HG03175 (cell line): ENCODE measurements around the gene PPFIBP1.
"Not testable (repeated sequence)": the region's sequence is repeated elsewhere in the genome, so short reads cannot be mapped to it uniquely, and the experiment has no call there.

ENCODE experiments used
- ATAC-seq: cut with Tn5 transposase; IDR thresholded peaks from one replicate; pipeline ENCODE4 v1.9.1; 2021; ENCODE audit warnings: mild to moderate bottlenecking, moderate library complexity; ENCODE audit not compliant: unreplicated experiment

PPFIBP1 gene

GRCh38 chr12:27650011-27650410, 126.0 kb downstream of the PPFIBP1 start:
- ATAC-seq: no peak

- ATAC-seq: no peak
These were observed 127.2 kb downstream of the PPFIBP1 start for GRCh38 chr12:27651201-27651600.

DNA sequence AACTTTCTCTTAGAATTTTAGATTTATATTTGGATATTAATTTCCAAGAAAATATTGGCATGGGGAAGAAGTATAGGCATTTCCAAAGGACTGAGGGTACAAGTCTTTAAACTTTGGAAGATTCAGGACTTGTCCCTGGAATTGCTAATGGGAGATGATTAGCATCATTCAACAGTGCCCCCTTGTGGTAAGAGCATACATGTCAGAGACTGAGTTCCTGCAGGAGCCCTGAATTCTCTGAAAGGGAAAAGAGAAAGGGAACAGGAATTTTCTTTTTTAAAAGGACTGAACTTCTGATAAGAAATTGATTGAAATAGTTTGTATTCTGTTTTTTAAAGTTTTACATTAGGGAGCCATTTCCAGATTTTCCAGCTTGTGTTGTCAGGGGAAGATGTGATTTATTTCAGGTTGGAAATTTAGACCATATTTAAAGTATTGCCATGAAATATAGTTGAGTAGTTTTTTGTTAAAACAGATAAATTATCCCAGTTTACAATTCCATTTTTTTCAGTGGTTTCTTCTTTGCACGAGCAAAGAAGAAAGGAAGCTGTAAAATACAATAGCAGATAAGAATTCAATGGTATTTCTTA, 128.3 kb downstream of the PPFIBP1 start:
- no peak for ATAC-seq

DNA sequence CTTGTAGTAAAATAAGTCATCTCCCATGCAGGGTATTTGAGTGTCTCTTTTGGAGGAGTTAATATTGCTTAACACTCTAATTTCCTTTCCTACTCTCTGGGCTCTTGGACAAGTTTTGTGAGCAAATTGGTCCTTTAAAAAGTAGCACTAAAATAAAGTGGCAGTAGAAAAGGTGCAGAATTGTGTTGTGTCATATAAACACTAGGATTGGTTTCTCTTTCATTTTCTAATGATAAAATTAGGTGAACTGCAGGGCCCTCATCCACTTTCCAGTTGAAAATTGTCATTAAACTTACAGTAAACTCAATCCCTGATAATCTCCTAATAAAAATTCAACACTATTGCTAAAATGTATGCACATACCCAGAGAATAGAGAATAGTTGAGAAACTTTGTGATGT, 129.7 kb downstream of the PPFIBP1 start:
- ATAC-seq: no peak

GRCh38 chr12:27655476-27655875, 131.5 kb downstream of the PPFIBP1 start:
- not testable (repeated sequence) for ATAC-seq

DNA sequence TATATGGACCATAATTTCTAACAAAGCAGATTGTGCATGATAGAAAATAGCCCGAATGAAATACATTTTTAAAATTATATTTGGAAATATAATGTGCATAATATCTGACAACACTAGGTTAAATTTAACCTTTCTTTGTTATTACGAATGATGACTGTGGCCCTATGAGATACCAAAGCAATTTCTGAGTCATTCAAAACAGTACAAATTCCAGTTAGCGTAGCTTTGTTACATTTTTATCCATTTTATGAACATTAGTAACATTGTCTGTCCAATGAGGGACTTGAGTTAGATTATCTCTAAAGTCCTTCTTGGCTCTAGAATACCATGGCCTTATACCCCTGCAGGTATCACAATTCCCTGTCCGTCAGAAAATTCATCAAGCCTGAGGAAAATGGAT, 133.3 kb downstream of the PPFIBP1 start:
- ATAC-seq: no peak

GRCh38 chr12:27665704-27666103, 141.7 kb downstream of the PPFIBP1 start:
- ATAC-seq: no peak

DNA sequence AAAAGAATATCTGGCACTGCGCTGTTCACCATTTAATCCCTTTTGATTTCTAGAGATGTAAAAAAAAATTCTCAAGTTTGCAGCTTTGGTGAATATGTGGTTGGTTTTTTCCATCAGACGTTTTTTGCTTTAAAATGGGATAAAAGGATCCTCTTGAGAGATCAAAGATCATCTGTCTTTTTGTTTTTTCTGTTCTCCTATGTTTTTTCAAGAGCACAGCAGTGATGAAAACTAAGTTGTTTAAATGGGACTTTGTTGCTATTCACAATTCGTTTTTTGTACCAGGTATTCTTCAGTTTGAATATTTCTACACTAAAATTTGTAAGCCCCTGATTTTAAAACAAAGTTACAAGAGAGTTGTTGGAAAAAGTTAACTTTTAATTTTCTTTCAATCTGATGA, 142.5 kb downstream of the PPFIBP1 start:
- no peak for ATAC-seq

- no peak for ATAC-seq
These were observed 143.5 kb downstream of the PPFIBP1 start for GRCh38 chr12:27667540-27667939.

- ATAC-seq: no peak
These were observed 148.0 kb downstream of the PPFIBP1 start for GRCh38 chr12:27672051-27672450.

DNA sequence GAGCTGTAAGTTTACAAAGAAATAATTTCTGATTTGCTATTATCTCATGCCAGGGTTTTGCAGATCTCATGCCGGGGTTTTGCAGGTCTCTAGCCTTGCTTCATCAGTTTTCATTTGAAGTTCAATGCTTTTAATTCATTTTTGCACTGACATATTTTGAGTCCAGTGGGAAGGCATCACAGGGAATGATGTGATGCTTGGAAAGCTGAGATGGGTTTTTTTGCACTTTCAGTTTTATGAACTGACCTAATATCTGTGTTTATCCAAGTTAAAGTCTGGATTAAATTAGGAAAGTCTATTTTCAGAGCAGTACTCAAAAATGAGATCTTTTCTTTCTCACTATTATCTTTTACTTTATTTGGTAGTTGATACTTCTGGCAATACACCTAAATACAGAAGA, 148.6 kb downstream of the PPFIBP1 start:
- no peak for ATAC-seq

- ATAC-seq: no peak
These were observed 149.2 kb downstream of the PPFIBP1 start for GRCh38 chr12:27673101-27673718.

DNA sequence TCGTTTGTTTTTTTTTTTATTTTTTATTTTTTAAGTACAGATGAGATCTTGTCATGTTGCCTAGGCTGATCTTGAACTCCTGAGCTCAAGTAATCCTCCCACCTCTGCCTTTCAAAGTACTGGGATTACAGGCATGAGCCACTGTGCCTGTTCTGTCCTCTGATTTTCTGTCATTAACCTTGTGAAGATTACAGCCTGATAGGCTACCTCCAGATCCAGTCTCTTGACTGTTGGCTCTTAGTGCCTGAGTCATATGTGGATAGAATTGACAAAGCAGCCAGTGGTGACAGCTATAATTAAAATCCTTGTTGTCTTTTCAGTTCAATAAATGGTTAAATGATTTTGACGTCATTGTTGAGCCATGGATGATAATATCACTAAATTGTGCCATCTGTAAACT, 151.0 kb downstream of the PPFIBP1 start:
- ATAC-seq: no peak

DNA sequence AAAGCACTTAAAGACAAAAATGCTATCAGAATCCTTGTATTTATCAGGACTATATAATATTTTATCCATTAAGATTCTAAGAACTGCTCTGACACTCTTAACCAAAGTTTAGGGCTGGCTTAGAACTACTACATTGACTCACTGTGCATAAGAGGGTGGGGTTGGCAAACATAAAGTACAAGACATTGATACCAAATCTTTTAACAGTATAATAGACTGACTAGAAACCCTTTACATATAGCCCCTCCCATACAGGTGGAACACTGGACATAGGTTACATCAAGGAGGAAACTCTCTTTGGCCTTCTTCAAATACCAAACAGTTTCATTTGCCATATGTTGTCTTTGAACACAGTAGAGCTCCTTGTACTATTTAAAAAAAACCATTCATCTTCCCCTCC, 156.6 kb downstream of the PPFIBP1 start:
- ATAC-seq: no peak

DNA sequence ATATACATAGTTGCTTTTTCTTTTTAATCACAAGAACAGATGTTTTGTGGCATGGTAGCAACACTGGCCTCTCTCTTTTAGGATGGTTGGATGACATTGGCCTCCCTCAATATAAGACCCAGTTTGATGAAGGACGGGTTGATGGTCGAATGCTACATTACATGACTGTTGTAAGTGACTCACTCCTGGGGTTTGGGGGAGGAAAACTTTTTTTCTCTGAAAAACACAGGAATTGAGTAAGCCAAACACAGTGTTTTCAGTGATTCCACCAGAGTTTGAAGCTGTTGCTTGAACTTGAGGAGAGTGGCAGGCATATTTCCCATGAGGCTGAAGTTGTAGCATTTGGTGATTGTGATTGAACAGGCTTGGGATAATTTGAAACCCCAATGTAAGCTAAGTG, 158.5 kb downstream of the PPFIBP1 start:
- no peak for ATAC-seq

- no peak for ATAC-seq
These were observed 161.3 kb downstream of the PPFIBP1 start for GRCh38 chr12:27685274-27685673.

GRCh38 chr12:27686147-27686546, 162.1 kb downstream of the PPFIBP1 start:
- ATAC-seq: no peak

DNA sequence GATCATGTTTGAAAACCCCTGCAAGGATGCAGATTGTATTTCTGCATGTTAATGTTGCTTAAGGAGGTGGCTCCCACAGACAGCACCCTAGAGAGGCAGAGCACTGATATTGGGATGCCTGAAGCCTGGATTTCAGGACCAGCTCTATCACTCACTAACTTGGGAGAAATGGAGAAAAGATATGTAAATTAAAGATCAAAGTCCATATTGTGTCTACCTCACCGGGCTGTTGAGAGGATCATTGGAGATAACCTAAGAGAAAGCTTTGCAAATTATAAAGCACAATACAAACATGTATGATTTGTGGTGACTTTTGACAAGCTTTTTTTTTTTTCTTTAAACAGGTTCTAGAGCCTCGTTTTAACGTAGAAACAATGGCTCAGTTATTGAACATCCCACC, 164.7 kb downstream of the PPFIBP1 start:
- no peak for ATAC-seq

DNA sequence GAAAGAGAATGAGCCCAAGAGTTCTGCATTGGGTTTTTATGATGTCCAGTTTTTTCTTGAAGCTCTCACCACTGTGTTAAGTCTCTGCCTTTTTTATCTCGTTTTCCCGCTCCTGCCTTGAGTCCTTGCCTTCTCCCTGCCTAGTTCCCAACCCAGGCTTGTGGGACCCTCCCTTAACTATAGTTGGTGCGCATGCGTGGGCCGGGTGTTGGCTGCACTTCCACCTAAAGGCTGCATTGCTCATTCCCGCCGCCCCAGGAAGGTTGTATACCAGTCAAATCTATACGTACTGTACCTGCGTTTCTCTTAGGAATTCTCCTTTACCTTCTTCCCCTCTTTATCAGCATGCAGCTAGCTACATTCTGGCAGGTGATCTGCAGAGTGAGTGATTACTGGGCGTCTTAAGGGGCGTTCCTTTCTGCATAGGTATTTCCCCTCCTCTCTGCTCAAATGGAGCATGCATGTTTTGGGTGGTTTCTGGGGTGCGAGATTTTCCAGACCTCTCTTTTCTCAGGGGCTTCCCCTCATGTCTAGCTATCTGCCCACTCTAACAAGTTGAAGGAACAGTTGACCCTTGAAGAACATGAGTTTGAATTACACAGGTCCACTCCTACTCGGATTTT, 165.7 kb downstream of the PPFIBP1 start:
- ATAC-seq: no peak

- ATAC-seq: no peak
These were observed 169.4 kb downstream of the PPFIBP1 start for GRCh38 chr12:27693403-27693802.

DNA sequence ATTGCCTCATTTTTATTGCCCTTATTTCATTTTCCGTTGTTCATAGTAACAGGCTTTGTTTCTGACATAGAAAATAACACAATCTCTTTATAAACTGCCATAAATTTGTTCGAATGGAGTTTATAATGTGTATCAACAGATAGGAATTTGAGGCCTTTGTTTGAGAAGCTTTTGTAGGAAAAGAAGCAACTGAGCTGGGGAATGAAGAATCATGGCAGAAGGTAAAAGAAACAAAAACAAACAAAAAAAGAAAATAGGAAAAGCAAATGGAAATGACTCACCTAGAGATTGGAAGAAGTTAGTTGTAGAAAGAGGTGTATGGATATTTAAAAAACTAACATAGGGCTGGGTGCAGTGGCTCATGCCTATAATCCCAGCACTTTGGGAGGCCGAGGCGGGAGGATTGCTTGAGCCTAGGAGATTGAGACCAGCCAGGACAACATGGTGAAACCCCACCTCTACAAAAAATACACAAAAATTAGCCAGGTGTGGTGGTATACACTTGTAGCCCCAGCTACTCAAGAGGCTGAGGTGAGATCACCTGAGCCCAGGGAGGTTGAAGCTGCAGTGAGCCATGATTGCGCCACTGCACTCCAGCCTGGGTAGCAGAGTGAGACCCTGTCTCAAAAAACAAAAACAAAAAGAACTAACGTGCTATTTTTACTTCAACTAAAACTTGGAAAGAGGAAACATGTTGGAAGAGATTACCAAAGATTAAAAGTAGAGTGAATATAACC, 171.7 kb downstream of the PPFIBP1 start:
- ATAC-seq: no peak

DNA sequence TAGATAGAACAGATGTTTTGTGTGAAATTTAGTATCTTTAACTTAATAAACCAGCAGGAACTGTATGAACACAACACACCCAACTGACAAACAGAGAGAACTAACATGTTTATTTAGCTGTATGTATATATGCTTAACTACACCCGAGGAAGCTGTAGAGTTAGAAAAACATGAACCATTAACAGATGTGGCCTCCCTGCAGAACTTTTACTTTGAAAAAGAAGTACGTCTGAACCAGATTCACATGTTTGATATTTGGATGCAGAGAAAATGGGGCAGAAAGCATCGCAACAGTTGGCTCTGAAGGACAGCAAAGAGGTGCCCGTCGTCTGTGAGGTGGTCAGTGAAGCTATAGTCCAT, 172.3 kb downstream of the PPFIBP1 start, which contains the start of gene REP15:
Gene REP15, plus strand, starts transcription at position 155 of the 360 bp plus-strand sequence. Its CDS starts 116 bp downstream, at position 271.
- ATAC-seq: no peak
